Stimulated activated CD4-positive, alpha-beta T cell treated with anti-CD3 and anti-CD28 coated beads, TNF-alpha, amount 100 ng/mL, for 1 hour (primary cell): ENCODE results near the gene CDC73.
"Not testable (repeated sequence)": the region's sequence is repeated elsewhere in the genome, so short reads cannot be mapped to it uniquely, and the experiment has no call there.

Source experiments
- DNase-seq, 3 donors: peaks; one replicate each; pipeline ENCODE4 v3.0.0-alpha.2; 2020; ENCODE audit warnings: low read depth in 3 of 3, low spot score in 1 of 3

The CDC73 gene

GRCh38 chr1:193229136-193229535 lies 107.3 kb downstream of the CDC73 start:
- DNase-seq, result no peak

DNA sequence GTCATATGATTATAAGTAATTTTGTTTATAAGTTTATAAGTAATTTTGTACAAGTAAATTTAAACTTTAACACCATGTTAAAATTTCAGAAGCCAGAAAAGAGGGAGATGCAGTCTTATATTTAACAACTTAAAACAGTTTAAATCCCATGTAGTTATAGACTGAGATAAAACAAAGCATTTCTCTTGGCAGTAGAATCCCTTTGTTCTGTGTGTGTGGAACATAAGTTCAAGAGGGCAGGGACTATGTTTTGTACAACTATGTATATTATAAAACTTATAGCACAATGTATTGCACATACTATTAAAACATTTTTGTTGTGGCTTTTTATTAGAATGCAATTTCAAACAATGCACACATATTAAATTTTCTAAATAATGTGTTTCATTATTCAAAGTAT lies 109.3 kb downstream of the CDC73 start:
- not testable (repeated sequence) for DNase-seq

DNA sequence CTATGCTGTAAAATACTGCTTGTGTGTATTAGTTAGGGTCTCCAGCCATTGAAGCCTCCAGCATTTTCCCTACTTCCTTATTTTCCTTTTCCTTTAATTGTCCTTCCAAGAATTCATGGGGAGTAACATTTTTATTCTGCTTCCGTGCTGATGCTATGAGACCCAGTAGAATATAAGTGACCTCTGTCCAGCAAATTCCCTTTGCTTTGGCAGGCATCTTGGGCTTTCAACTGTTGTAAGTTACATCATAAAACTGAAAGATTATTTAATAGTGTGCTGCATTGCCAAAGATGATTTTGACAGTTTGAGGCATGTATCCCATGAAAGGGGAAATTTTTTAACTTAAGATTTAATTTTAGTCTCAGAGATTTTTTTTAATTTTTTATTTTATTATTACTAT lies 112.7 kb downstream of the CDC73 start:
- no peak for DNase-seq

- no peak for DNase-seq
These were observed 115.6 kb downstream of the CDC73 start for GRCh38 chr1:193237381-193237978.

DNA sequence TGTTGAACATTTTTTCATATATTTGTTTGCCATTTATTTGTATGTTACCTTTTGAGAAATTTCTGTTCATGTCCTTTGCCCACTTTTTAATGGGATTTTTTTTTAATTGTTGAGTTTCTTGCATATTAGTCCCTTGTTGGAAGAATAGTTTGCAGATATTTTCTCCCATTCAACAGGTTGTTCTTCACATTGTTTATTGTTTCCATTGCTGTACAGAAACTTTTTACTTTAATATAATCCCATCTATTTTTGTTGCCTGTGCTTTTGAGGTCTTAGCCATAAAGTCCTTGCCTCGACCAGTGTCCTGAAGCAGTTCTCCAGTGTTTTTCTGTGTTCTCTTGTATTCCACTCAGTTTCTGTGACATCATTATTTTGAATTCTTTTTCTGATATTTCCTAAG lies 118.8 kb downstream of the CDC73 start:
- no peak for DNase-seq

DNA sequence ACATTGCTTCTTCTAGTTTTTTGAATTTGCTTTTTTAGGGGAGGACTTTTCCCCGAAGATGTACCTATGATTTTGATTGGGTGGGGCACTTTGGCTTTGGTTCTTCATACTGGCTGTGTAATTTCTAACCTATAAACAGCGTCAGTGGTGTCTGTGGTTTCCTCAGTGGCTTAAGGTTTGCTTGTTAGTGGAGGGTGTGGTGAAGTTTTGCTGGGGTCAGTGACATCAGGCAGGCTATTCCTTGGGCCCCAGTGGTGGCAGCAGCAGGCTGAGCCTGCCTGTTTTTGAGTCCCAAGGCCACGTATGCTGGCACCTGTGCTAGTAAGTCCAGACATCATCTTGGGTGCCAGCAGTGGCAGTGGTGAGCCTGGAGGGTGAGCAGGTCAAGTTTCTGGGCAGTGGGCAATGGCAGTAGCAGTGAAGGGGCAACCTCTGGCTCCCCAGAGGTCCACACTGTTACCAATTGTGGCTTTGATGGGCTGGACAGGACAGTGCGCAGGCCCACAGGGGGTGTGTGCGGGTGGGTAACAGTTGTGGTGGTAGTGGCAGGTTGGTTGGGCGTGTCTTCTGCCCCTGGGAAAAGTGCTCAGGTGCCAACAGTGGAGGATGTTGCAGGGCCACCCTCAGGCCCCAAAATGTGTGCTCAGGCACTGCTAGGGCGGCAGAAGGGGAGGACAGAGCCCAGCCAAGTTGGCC lies 119.4 kb downstream of the CDC73 start:
- DNase-seq, result no peak

DNA sequence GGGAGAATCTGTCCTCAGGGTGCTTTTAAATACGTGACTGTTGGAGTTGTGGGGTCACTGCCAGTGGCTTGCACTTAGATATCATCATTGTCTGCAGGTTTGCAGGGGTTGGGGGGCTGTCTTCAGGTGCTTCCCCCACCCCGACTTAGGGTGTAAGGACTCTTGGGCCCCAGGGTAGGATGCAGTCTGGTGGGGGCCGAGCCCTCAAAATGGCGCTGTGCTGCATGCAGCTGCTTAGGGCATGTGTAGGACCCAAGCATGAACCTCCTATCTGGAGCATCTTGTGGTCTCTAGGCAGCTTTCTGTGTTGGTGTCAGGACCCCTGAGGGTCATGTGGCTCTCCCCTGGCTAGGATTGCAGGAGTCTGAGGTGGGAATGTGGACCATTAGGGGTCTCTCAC lies 120.2 kb downstream of the CDC73 start:
- DNase-seq, result no peak

DNA sequence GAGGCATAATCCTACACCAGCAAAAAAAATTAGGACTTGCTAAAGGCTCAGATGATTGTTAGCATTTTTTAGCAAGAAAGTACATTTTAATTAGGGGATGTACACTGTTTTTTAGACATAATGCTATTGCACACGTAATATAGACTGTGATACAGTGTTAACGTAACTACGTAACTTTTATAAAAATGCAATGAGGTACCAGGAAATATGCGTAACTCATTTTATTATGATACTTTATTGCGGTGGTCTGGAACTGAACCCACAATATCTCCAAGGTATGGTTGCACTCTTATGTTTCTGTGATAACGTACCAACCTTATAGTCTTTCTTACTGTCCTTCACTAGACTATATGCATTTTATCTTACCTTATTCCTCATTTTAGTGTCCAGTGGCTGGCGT lies 127.4 kb downstream of the CDC73 start:
- DNase-seq, result no peak

GRCh38 chr1:193251950-193252349 lies 130.1 kb downstream of the CDC73 start:
- DNase-seq, result no peak

- no peak for DNase-seq
These were observed 134.2 kb downstream of the CDC73 start for GRCh38 chr1:193256019-193256418.

DNA sequence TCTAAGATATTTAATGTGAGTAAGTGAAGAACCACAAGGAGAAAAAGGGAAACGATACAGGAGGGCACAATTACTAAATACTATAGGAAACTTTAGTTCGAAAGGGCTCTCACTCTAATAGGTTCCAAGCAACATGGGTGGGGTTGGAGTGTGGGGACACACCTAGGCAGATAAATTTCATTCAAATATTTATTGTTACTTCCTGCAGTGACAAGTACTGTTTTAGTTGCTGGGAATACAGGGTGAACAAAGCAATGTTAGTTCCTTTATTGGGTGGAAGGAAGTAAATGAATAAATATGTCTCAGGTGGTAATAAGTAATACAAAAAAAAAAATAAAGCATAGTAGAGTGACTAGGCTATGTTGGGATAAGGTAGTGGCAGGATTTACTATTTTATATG lies 137.8 kb downstream of the CDC73 start:
- DNase-seq, result no peak

DNA sequence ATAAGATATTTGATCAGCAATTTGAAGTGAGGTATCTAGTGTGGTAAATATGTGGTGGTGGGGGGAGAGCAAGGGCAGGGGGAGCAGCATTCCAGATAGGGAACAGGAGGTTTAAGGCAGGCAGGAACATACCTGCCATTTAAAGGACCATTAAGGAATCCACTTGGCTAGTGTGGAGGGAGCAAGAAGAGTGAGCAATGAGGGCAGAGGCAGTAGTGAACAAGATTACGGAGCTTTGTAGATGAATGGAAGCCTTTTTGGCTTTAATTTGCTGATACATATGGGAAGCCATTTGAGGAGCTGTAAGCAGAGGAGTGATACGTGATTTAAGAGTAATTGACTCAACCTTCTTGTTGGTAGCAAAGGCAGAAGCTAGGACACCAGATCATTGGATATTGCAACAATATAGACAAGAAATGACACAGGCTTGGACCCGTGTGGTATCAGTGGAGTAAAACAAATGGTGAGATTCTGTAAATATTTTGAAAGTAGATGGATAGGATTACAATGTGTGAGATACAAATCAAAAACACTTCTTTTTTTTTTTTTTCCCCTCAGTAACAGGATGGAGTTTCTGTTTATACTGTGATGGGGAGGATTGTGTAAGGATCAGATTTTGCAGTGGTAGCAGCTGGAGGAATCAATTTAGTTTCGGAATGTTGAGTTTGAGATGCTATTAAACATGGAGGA lies 138.4 kb downstream of the CDC73 start:
- no peak for DNase-seq

DNA sequence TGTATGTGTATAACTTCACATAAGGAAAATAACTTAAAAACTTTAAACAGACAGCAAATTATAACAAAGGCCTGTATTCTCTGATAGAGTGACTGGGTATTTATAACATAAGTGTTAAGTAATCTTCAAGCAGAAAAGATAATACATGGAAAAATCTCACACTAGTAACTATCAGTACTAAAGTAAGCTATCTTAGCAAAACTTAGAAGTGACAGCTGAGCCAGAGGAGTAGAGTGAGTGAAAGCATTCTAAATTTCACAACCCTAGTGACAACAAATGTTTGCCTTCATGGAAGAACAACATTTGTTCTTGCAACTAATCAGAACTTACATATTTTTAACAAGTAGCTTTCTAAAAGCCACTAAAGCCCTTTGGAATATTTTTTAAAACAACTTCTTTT lies 139.1 kb downstream of the CDC73 start:
- DNase-seq, result no peak

- no peak for DNase-seq
These were observed 140.8 kb downstream of the CDC73 start for GRCh38 chr1:193262661-193263060.

DNA sequence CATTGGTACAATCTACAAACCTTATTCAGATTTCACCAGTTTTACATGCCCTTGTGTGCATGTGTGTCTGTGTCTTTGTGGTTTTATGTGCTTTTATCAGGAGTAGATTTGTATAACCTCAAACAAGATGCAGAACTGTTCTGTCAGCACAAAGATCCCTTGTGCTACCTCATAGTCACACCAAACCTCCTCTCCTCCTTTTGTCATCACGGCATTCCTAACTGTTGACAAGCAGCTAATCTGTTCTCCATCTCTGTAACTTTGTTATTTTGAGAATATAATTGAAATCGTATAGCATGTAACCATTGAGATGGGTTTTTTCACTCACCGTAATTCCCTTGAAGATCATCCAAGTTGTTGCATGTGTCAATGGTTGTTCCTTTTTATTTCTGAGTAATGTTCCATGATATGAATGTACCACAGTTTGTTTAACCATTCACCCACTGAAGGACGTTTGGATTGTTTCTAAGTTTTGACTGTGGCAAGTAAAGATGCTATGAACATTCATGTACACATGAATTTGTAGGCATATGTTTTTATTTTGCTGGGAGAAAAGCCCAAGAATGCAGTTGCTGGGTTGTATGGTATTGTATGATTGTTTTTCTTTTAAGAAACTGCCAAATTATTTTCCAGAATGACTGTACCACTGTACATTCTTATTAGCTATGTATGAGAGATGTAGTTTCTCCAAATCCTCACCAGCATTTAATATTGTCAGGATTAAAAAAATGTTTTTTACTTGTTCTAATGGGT lies 142.7 kb downstream of the CDC73 start:
- DNase-seq, result no peak

DNA sequence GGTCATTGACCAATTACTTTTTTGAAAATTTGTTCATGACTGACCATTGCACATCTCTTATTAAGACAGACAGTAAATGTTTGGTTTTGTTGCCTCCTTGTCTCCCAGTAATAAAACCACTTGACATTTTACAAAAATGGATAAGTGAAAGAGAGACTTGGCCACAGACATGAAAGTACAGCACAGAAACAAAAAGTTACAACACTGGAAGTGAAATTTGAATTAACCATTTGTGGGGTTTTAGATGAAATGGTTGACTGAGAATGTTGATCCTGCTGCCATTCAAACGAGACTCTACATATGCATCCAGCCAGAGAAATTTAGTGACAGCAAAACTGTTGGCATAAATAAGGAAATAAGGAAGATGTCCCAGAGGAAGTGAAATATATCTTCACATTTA lies 143.9 kb downstream of the CDC73 start:
- no peak for DNase-seq

DNA sequence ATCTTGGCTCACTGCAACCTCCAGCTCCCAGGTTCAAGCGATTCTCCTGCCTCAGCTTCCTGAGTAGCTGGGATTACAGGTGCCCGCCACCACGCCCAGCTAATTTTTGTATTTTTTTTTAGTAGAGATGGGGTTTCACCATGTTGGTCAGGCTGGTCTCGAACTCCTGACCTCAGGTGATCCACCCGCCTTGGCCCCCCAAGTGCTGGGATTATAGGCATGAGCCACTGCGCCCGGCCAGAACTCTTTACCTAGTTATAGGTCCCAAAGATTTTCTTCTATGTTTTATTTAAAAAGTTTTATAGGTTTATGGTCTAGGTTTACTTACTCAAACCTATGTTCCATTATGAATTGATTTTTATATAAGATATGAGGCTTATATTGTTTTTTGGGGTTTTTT lies 145.0 kb downstream of the CDC73 start:
- not testable (repeated sequence) for DNase-seq

DNA sequence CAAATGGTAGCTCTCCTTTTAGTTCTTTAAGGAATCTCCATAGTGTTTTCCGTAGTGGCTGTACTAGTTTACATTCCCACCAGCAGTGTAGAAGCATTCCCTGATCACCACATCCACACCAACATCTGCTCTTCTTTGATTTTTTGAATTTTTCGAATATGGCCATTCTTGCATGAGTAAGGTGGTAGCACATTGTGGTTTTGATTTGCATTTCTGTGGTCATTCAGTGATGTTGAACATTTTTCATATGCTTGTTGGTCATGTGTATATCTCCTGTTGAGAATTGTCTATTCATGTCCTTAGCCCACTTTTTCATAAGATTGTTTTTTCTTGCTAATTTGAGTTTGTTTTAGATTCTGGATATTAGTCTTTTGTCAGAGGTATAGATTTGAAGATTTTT lies 149.2 kb downstream of the CDC73 start:
- no peak for DNase-seq

DNA sequence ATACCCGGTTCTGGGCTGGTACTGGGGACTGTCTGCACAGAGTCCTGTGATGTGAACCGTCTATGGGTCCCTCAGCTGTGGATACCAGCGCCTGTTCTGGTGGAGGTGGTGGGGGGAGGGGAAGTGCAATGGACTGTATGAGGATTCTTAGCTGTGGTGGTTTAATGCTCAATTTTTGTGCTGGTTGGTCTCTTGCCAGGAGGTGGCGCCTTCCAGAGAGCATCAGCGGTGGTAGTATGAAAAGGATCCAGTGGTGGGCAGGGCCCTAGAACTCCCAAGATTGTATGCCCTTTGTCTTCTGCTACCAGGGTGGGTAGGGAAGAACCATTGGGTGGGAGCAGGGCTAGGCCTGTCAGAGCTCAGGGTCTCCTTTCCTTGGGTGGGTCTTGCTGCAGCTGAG lies 153.9 kb downstream of the CDC73 start:
- no peak for DNase-seq

GRCh38 chr1:193278968-193279367 lies 157.1 kb downstream of the CDC73 start:
- DNase-seq, result no peak

DNA sequence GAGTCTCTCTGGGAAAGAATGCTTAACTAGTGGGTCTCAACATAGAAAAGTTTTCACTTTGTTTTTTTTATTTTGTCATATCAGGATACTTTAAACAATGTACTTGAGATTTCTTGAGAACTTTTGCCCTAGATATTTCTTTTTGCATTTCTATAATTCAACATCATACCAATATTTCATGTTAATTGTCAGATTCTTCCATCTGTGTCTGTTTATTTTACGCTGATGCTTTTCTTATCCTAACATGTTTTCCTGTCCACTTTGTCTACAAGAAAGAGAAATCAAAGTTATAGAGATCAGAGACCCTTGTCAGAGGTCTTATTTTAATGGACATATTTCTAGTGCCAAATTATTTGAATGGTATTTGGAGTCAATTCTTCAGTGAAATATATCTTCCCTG lies 160.1 kb downstream of the CDC73 start:
- DNase-seq, result no peak

DNA sequence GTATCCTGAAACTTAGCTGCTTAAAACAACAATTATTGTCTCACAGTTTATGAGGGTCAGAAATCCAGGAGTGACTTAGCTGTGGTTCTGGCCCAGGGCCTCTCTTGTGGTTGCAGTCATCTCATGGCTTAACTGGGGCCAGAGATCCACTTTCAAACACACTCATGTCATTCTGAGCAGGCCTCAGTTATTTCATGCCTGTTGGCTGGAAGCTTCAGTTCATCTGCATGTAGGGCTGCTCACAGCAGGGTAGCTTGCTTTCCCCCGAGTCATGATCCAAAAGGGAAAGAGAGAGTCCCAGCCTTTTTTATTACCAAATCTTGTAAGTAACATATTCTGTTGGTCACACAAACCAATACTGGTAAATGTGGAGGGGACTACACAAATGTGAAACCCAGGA lies 161.2 kb downstream of the CDC73 start:
- DNase-seq, result no peak
